GM23338 (cell line): ENCODE results near the gene ZNF804A.

Experiments used
- CREB1 ChIP-seq: fragments of 250-450 bp; sonication (Bioruptor Pico); IDR thresholded peaks from 2 replicates; pipeline ENCODE4 v1.5.0; 2020; ENCODE audit warnings: low read depth, mild to moderate bottlenecking, moderate library complexity
- CTCF ChIP-seq, 2 experiments: fragments of 200-600 bp in 1 of 2; sonication (generic) in 1 of 2; conservative IDR thresholded peaks; 2 replicates each; pipeline versions ENCODE4 v1.5.1 to v1.6.1; 2016 to 2017; ENCODE audit warnings: antibody characterized with exemption in 2 of 2, low read depth in 2 of 2, mild to moderate bottlenecking in 2 of 2, moderate library complexity in 1 of 2
- EZH2 ChIP-seq: fragments of 200-600 bp; sonication (generic); IDR thresholded peaks from one replicate; pipeline ENCODE4 v1.8.0; 2017; ENCODE audit warnings: antibody characterized with exemption, mild to moderate bottlenecking, low read depth; ENCODE audit not compliant: unreplicated experiment
- POLR2AphosphoS5 ChIP-seq: IDR thresholded peaks from 2 replicates; pipeline ENCODE4 v1.6.1; 2016; ENCODE audit warnings: antibody characterized with exemption, low read depth
- REST ChIP-seq: IDR thresholded peaks from one replicate; pipeline ENCODE4 v1.6.1; 2018; ENCODE audit warnings: antibody characterized with exemption; ENCODE audit not compliant: unreplicated experiment

GRCh38 chr2:184554736-184555135 is 43.6 kb upstream of the ZNF804A start:
- TF ChIP-seq CREB1 (CRISPR knock-in tag): no peak
- no peak for TF ChIP-seq CTCF (conservative IDR thresholded peaks at IDR 0.05; ENCODE audit: low read depth in 2 of 2)
- TF ChIP-seq EZH2: no peak
- TF ChIP-seq REST: no peak
- no peak for TF ChIP-seq POLR2AphosphoS5
